ENCODE data around the gene KAT7.

GRCh38 chr17:49779156-49779738 lies 9.2 kb upstream of the KAT7 start:
- no peak for TF ChIP-seq POLR2AphosphoS5 (IDR thresholded peaks at IDR 0.05; ENCODE audit: borderline replicate concordance, low read depth, low read length)
- TF ChIP-seq EZH2 (IDR thresholded peaks at IDR 0.05), result no peak
